Medulla oblongata (tissue), 1 donor: Measurements from ENCODE around the gene MYH11.
"Not testable (repeated sequence)": the region's sequence is repeated elsewhere in the genome, so short reads cannot be mapped to it uniquely, and the experiment has no call there.

Experiments used
- DNase-seq: peaks from one replicate; pipeline ENCODE4 v3.0.0-alpha.2; 2015; ENCODE audit errors: extremely low spot score

Gene MYH11

DNA sequence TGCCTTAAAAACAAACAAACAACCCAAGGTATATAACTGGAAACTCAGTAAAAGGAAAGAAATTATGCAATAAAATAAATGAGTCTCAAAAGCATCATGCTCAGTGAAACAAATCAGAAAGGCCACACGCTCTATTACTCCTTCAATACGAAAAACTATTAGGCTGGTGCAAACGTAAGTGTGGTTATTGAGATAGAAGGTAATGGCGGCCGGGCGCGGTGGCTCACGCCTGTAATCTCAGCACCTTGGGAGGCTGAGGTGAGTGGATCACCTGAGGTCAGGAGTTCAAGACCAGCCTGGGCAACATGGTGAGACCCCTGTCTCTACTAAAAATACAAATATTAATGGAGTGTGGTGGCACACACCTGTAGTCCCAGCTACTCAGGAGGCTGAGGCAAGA, 17.6 kb downstream of the MYH11 start:
- DNase-seq = not testable (repeated sequence)

DNA sequence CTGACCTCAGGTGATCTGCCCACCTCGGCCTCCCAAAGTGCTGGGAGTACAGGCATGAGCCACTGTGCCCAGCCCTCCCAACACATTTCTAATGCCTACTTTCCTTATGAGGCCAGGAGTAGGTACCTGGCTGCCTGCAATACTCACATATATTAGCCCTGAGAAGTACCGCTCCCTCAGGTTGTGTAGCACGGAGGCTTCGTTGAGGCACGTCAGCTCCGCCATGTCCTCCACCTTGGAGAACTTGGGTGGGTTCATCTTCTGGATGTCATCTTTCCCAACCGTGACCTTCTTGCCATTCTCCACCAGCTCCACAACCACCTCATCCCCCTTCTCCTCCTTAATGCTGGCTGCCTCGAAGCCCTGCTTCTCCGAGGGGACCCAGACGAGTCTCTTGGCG, 19.1 kb downstream of the MYH11 start:
- DNase-seq = no peak

DNA sequence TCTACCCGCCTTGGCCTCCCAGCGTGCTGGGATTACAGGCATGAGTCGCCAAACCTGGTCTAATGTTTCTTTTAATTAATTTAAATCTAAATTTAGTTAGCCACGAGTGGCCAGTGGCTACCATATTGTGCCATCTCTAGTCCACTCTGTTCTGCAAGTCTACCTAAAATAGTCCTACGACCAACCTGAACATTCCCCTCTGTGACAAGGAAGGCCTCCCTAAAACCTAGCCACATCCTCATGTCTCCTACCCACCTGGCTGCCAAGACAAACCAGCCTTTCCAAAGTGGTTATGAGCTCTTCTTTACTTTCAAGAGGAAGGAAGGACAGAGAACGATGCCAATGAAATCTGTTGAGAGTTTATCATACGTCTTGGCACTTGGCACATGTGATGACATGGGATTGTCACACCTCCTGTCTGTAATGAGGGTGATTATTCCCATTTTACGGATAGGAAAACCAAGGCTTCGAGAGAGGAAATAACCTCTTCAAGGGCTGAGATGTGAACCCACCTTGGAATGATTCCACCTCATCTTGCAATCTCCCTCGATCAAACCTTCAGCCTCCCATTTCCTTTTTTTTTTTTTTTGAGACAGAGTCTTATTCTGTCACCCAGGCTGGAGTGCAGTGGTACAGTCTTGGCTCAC, 19.7 kb downstream of the MYH11 start:
- DNase-seq = no peak

DNA sequence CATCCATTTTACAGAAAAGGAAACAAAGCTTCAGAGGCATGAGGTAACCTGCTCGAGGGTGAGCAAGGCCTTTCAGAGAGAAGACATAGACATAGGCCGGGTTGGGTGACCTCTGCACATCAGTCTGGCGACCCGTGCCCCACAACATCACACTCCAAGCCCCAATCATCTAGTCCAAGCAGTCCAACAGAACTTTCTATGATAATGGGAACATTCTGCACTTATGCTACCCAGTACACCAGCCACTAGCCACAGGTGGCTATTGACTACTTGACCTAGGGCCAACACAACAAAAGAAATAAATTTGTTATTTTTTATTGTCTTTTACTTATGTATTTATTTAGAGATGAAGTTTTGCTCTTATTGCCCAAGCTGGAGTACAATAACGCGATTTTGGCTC, 20.8 kb downstream of the MYH11 start:
- DNase-seq = no peak

DNA sequence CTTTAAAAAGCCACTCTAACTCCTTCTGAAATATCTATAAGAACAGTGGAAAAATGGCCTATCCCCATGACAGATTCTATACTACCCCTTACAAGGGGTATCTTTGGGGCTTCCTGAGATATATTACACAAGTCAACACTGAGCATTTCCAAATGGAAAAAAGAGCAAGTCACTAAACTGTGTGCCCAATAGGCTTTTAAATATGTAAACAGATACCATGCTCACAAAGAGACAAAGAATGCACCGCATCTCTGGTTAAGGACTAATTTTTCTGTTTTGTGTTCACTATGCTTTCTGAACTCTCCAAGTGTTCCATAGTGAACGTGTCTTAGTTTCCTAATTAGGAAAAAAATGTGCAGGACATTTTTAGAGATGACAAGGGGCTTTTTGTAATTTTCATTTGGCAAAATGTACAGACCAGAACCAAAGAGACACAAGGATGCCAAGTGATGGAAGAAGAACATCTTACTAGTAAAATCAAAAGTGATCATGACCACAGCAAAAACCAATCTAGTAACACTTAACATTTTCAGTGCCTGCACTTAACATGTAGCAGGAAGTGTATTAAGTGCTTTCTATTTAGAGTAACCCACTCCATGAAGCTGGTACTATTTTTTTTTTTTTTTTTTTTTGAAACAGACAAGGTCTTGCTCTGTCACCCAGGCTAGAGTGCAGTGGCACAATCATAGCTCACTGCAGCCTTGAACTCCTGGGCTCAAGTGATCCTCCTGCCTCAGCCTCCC, 21.5 kb downstream of the MYH11 start:
- DNase-seq = no peak

DNA sequence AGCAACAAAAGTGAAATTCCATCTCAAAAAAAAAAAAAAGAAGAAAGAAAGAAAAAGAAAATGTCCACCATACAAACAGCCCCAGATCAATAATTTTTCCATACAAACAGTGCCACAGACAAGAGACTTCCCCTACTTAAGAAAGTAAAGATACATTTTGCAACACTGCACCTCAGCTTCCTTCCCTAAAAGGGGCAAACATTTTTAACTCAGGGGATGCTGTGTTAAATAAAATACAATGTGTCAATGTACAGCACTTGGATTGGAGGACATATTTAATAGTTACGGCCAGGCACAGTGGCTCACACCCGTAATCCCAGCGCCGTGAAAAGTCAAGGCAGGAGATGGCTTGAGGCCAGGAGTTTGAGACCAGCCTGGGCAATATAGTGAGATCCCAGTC, 22.3 kb downstream of the MYH11 start:
- no peak for DNase-seq

DNA sequence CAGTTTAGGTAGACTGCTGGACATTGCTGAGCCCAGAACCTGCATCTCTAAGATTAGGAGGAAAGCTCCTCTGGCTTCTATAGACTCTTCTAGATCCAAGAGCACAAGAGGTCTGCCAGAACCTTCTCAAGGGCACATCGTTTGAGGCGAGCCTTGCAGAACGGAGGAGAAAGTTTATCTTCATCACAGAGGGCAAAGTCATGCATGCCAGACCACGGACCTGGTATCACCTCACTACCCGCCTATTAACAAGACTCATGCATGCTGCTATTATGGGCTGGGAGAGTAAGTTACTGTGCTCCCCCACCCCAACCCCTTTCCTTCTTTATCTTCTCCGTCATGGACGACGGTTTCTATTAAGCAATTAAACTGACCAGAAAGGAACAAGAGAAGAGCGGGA, 23.3 kb downstream of the MYH11 start:
- no peak for DNase-seq

DNA sequence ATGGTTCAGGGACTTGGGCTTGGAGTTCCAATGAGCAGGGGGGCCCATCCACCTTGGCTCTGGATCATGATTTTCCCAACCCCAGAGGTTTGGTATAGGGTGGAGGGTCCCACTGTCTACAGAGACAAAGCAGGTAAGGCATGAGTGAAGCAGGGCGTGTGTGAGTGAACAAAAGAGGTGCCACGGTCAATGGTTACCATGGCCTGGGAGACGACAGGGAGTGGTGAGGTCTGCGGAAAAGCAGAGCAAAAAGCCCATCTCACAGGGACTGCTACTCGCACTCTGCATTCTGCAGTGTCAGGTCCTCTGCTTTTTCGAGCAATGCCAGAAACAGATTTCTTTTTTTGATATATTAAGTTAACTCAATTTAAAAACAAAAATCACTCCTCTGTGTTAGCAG, 24.6 kb downstream of the MYH11 start:
- no peak for DNase-seq

DNA sequence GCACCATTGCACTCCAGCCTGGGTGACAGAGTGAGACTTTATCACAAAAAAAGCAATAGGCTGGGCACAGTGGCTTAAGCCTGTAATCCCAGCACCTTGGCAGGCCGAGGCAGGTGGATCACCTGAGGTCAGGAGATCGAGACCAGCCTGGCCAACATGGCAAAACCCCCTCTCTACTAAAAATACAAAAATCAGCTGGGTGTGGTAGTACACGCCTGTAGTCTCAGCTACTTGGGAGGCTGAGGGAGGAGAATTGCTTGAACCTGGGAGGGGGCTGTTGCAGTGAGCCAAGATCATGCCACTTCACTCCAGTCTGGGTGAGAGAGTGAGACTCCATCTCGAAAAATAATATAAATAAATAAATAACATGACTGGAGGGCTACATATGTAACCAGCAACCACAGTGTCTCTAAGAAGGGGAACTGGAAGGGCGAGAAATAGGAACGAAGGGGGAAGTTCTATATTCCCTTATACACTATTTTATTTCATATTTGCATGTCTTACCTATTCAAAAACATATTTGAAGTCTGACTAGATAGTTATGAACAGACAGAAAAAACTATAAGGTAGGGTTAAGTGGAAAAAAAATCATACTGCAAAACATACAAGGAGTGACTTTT, 25.9 kb downstream of the MYH11 start:
- no peak for DNase-seq

DNA sequence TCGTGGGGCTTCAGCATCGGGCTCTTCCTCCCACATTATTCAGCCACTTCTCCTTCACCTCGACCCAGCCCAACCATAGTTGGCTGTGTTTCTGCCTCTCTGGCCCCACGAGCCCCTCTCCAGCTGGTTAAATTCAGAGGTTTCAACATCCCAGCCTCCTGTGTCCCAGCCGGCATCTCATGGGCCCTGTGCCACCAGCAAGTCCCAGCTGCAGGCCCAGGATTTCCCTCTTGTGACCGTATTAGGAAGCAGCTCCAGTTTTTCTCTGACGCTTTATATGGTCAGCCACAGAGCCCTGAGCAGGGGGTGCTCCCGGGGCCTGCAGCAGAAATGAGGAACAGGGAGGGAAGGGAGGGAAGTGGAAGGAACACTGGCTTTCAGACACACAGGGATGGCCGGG, 27.4 kb downstream of the MYH11 start:
- peak; percentile 19 for DNase-seq

DNA sequence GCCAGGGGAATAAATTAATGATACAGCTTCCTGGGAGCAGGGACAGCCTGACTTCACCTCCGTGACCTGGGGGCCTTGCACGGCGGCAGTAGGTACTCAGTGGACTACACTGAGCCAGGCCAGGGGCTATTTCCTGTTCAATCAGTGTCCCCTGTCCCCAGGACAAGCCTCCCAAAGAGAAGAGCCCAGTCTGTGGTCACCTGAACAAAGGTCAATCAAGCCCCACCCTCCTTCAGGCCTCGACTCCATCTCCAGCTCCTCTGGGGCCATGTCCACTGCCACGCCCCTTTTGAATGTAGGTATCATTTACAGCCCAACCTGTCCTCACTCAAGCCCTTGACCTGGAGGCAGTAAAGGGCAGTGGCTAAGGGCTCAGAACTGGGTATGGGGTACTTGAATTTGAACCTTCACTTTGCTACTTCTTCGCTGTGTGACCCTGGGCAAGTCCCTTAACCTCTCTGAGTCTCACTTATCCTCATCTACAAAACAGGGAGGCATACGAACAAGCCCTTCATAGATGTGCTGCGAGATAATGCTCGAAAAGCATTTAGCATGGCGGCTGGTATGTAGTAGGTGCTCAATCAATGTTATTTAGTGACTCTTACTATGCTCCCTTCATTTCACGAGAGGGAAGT, 29.0 kb downstream of the MYH11 start:
- DNase-seq = no peak

DNA sequence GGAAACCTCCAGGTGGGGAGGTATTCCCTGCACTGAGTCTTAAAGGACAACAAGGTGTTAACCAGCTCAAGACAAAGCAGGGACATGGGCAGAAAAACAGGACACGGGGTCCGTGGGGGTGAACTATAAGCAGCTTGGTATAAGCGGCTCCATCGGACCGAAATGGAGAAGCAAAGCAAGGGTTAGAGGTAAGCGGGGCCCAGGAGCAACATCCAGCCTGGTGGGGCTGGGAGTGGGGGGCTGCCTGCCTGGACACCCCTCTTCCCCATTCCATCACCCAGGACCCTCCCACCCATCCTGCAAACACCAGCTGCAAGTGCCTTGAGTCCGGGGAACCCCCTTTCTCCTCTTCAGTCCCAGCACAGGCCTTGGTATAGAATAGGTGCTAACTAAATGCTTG, 29.5 kb downstream of the MYH11 start:
- DNase-seq = no peak

DNA sequence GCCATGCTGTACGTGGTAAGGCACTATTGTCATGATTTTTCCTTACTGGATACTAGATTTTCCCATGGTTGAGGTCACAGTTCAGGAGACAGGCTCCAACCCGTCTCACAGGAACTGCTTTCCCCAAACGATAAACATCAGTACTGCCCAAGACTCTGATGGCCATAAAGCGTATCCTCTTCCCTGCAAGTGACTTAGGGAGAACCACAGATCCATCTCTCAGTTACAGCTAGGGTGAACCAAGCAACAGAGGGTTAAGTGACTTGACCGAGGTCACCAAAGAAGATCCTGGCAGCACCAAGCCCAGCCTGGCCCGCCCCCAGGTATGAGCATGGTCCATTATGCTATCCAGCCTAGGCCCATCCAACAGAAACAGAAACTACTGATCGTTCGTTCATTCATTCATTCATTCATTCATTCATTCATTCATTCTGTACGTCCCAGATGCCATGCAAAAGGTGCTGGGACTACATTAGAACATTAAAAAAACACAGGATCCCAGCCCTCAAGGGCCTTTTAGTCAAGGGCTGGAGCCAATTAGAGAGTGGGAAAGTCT, 31.0 kb downstream of the MYH11 start:
- no peak for DNase-seq

DNA sequence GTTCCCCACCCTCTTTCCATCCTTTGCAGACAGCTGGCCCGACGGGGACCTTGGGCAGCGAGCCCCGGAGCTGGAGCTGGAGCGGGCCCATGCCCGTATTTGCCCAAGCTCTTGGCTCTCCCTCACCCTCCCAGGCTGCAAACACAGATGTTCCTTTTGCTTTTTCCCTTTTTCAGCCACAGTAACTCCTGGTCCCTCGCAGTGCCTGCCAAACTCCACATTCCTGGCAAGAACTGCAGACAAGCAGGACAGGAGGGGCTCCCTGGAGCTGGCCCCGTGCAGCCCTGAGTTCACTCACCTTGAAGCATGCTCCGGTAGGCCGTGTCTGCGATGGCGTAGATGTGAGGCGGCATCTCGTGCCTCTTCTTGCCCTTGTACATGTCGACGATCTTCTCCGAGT, 33.9 kb downstream of the MYH11 start:
- peak; percentile 10 for DNase-seq

DNA sequence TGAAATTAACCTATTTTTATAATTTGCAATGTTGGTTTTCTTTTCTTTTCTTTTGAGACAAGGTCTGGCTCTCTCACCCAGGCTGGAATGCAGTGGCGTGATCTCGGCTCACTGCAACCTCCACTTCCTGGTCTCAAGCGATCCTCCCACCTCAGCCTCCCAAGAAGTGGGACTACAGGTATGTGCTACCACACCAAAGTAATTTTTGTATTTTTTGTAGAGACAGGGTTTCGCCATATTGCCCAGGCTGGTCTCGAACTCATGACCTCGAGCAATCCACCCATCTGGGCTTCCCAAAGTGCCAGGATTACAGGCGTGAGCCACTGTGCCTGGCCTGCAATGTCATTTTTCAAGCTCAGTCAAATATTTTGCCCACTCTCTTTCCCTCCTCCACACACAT, 36.0 kb downstream of the MYH11 start:
- no peak for DNase-seq

DNA sequence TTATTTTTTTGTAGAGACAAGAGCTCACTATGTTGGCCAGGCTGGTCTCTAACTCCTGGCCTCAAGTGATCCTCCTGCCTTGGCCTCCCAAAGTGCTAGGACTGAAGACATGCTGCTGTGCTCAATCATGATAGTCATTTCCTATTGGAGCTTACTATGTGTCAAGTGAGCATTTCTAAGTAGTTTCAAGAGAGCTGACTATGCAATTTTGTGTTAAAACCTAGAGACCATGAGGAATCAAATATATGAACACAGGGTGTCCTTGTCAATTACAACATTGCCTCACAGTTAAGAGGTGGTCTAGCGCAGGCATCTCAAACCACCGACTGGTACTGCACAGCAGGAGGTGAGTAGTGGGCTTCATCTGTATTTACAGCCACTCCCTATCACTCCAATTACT, 37.8 kb downstream of the MYH11 start:
- no peak for DNase-seq

DNA sequence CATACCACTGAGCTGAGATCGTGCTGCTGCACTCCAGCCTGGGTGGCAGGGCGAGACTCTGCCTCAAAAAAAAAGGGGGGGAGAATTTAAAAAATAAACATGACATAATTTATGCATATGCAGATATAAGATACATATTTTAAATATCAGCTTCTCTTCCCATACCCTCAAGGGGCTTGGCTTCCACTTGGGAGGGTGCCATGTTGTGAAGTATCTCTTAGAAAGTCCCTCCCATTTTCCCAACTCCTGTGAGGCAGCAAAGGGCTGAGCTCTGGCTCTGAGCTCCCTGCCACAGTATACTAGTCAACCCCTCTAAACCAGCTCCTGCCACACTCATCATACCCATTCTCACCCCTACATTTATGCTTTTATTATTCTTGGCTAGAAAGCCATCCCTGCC, 39.4 kb downstream of the MYH11 start:
- no peak for DNase-seq

DNA sequence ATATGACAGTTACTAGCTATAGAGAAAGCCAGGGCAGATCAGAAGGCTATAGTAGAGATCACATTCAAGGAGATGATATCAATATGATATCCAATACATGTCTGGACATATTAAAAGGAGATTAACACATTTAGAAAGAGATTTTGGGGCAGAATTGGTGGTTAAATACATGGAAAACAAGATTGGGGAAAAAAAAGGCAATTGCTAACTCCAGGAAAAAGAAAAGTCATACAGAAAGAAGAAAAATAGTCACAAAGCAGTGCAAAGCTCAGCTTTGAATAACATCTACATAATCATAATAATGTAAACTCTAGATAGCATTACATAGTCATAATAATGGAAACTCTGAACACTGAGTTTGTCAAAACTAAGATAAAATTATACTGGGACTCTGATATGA, 40.6 kb downstream of the MYH11 start:
- DNase-seq = no peak

DNA sequence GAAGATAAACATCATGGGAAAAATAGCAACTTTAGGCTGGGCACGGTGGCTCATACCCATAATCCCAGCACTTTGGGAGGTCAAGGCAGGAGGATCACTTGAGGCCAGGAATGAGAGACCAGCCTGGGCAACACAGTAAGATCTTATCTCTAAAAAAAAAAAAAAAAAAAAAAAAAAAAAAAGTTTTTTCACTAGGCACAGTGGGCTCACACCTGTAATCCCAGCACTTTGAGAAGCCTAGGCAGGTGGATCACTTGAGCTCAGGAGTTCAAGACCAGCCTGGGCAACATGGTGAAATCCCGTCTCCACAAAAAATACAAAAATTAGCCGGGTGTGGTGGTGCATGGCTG, 44.5 kb downstream of the MYH11 start:
- not testable (repeated sequence) for DNase-seq

DNA sequence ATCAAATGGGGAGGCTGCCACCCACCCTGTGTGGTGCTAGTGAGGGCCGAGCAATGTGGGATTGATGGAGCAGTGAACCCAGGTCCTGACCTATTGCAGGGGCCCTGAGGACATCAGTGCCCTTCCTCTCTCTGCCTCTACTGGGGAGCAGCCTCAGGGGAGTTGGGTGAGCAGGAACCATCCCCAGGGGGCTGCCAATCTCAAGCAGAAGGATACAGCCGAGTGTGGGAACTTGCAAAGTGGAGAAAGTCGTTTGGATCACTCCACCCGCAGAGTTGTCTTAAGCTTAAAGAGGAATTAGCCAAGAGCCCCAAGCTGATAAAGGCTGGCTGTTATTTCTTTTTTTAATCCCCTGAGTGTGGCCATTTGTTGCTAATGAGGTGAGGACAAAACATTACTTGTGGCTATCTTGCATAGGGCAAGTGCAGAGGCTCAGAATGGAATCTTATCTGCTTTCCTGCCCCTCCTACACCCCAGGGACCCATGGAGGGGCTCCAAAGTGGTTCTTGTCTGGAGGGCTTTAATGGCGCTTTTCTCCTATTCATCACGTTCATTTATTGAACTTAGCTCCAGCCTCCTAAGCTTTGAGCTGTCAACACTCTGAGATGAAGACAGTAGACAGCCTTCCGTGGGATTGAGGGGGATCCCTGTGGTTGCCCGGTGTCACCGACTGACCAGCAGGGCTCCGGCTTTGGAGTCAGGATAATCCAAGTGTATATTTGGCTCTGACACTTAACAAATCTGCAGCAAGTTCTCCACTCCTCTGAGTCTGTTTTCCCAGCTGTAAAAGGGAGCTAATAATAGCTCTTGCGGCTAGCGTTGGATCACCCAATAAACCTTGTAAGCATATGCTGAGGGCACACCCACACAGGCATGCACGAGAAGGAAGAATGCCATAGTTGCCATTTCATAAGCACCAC, 45.1 kb downstream of the MYH11 start:
- DNase-seq = no peak

DNA sequence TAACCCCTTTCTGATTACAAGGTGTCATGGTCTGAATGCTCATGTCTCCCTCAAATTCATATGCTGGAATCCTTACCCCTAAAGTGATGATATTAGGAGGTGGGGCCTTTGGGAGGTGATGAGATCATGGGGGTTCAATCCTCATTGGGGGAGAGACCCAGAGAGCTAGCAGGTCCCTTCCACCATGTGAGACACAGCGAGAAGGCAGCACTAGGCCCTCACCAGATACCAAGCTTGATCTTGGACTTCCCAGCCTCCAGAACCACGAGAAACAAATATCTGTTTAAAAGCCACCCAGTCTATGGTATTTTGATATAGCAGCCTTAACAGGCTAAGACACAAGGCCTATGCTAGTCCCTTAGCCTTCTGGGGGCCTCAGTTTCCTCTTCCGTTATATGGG, 45.9 kb downstream of the MYH11 start:
- no peak for DNase-seq

DNA sequence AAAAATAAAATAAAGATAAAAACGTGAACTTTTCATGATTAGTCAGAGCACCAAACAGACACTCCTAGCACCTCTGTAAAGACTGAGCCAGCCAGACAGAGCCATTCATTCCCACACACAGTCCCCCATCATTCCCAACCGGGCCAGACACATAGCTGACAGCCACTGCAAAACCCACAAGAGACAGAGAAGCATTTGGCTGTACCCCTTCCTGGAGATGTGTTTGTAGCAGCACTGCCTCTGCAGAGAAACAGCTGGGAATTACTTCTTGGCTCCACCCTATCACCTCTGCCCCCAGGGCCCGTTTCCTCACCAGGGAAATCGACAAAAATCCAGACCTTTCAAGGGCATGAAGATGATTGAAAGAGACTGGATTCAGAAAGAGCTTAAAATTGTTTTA, 46.4 kb downstream of the MYH11 start:
- DNase-seq = no peak
